IPS-18c (cell line): ENCODE data around the gene LSM12.
"Not testable (repeated sequence)": the region's sequence is repeated elsewhere in the genome, so short reads cannot be mapped to it uniquely, and the experiment has no call there.

Source experiments
- H3K4me3 ChIP-seq: 2 replicates; pipeline ENCODE4 v1.7.0; 2013; ENCODE audit warnings: low read depth, mild to moderate bottlenecking, low read length, moderate library complexity; ENCODE audit not compliant: insufficient read depth
- H3K9me3 ChIP-seq: one replicate; pipeline ENCODE4 v1.6.1; 2013; ENCODE audit warnings: mild to moderate bottlenecking, low read length, moderate library complexity; ENCODE audit not compliant: control insufficient read depth, insufficient read depth

LSM12 gene

DNA sequence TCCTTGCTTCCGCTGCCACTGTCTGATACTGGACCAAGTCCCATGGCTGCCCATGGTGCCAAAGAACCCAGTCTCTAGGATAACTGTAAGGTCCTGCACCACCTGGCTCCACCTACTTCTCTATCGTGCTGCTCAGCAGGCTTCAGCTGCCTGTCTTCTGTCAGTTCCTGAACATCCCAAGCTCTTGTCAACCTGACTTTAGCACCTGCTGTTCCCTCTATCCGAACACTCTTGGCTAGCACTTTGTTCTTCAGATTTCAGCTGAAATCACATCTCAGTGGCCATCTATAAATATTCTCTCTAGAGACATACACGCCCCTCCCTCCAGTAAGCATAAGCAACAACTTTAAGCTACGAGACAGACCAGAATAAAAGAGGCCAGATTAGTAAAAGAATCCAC is 36.7 kb downstream of the LSM12 start:
- Histone ChIP-seq H3K9me3 (no peaks in the 10 kb centered on the region), H3K4me3 (no peak overlapping the region)

DNA sequence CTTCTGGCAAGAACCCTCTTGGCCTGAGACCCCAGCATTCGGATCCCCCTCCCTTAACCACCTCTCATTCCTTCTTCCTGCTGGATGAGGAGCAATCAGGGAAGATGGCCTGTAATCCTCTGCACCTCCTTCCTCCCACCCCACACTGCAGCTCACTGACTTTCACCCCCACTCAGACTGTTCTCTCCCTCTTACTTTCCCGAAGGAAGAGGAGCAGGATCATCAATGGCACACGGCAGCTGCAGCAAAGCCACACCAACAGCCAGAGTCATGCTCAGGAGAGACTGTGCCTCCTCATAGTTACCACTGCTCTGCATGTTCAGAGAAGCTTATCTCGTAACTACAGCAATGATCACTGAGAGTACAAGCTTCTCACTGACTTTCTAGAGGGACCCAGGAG is 41.6 kb downstream of the LSM12 start:
- Histone ChIP-seq H3K9me3 (no peaks in the 10 kb centered on the region), H3K4me3 (no peak overlapping the region)

DNA sequence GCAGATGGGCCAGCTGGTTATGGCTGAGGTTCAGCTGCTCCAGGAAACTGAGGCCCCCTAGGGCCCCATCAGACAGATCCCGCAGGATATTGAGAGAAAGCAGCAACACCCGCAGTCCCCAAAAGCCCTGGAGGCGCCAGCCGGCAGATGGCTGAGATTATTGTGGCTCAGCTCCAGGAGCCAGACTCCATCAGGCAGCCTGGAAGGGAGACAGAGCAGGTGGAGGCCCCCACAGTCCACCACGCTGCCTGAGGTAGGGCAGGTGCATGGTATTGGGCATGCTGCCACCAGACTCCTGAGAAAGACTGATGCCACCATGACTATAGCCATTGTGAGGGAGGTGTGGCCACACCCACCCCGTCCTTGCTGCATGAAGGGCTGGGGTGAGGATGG is 42.2 kb downstream of the LSM12 start:
- Histone ChIP-seq H3K4me3 (no peak overlapping the region), H3K9me3 (no peaks in the 10 kb centered on the region)

DNA sequence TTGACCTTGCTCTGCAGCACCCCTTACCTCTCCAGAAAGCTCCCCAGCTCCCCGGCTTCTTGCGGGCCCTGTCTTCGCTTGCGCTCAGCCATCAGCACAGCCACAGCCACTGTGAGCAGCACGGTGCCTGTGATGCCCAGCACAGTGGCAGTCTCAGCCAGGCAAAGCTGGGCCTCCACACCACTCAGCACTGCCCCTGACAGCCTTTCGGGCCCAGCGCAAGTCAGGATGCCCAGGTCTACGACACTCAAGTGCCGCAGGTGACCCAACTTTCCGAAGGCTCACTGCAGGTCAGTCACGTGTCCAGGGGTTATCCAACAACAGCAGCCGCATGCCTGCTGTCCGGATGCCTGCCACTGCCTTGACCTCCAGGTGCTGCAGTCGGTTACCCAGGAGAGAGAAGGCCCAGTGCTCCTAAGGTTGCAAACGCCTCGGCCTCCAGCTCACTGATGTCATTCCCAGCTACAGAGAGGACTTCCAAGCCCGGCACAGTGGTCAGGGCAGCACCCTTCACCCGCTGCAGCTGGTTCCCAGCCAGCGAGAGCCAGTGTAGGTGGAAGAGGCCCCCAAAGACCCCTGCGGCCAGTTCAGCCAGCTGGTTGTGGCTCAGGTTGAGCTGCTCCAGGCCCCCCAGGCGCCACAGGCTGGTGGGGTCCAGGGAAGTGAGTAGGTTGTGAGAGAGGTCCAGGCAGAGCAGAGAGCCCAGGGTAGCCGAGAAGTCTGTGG is 42.8 kb downstream of the LSM12 start:
- H3K9me3 ChIP-seq = no peaks in the 10 kb centered on the region
- H3K4me3 ChIP-seq = no peak overlapping the region

DNA sequence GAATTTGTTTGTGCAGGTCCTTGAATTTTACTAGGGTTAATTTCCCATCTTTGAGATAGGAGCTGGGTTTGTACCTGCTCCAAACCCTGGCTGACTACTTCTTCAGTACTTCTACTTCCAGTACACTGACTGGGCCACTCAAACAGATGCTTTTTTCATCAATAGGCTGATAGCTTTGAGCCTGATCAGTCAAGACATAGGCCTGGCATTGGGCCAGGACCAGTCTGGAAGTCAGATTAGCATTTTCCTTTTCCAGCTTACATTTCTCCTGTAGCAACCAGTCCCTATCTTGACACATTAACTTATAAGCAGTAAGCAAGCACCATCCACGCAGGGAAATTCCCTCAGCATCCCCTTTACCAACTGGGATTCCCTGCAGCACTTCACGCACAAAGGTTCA is 44.2 kb downstream of the LSM12 start:
- Histone ChIP-seq H3K4me3 (no peak overlapping the region), H3K9me3 (no peaks in the 10 kb centered on the region)

DNA sequence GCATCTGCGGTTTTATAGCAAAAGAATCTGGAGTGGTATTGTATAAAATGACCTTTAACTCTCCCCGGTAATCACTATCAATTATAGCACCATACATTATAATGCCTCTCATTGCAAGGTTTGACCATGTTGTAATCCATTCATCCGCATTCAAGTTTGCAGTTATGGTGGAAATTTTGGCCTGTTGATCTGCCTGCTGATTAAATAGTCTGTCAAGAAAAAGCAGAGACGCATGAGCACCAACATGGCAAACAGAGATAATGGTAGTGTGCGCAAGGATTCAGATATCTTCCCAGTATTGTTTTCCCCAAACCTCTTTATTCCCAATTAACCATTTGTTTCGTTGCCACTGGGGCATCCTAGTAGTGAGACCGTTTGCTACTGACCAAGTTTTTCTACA is 45.2 kb downstream of the LSM12 start:
- H3K9me3 ChIP-seq, H3K4me3 ChIP-seq: not testable (repeated sequence)

DNA sequence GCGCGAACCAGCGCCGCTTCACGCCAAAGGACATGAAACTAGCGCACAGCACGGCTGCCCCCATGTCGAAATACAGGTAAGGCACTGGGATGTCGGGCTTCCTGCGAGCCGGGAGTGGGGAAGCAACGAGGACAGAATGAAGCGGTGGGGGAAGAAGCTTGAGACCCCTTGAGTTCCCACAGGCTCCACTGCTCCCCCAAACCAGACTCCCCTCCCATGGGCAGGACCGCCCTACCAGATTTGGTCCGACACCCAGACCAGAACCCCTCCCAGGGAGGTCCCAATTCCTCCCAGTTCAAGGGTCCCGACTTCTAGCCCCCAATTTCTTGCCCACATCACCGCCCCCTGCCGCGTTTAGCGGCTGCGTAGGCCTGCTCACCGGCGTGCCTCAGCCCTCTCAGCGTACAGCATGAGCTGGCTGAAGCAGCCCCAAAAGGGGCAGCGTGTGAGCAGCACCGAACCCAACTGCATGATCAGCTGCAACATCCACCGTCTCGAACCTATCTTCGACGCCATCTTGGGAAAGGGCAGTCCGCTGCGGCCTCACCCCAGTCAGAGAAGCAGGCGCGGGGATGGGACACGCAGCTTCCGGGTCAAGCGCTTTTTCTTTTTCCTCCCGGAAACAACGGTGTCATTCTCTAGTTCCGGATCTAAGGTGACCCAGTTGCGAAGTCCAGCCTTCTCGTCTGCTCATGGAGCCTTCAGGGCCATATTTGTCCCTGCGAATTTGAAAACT is 51.9 kb downstream of the LSM12 start, which contains the start of gene TMEM101:
Gene TMEM101, minus strand, starts transcription at position 527 of the 736 bp plus-strand sequence. Its CDS starts 11 bp downstream, at position 516.
- peak within 1 kb of the TSS; percentile 82 for H3K4me3 ChIP-seq
- no peaks in the 10 kb centered on the region for H3K9me3 ChIP-seq

DNA sequence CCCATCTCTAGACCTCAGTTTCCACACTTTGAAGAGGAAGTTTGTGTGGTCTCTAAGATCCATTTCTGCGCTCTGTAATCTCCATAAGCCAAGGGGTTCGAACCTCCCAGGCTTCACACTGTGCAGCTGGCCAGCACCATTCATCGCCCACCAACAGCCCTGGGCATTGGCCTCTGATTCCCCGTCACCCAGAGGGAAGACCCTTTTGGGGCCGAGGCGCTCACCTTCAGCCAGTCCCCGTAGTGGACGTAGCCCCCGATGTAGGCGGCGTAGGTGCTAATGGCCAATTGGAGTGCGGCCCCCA is 52.4 kb downstream of the LSM12 start:
- no peaks in the 10 kb centered on the region for H3K9me3 ChIP-seq
- H3K4me3 ChIP-seq = peak overlapping the region; percentile 82

DNA sequence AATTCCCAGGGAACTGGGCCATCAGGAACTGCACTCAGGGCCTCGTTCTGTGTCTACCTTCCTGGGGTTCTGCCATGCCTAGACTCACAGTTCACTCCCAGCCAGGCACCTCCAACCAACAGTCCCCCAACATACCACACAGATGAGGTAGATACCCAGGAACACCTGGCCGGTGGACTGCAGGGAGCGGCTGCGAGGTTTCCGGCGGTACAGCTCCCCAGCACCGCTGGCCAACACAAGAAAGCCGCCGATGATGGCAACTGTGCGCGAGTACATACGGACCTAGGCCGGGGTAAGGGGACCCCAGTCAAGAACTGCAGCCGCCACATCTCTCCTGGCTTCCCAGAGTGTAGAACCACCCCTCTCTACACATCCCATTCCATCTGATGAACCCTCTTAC is 53.6 kb downstream of the LSM12 start:
- H3K9me3 ChIP-seq = no peaks in the 10 kb centered on the region
- H3K4me3 ChIP-seq = no peak overlapping the region

DNA sequence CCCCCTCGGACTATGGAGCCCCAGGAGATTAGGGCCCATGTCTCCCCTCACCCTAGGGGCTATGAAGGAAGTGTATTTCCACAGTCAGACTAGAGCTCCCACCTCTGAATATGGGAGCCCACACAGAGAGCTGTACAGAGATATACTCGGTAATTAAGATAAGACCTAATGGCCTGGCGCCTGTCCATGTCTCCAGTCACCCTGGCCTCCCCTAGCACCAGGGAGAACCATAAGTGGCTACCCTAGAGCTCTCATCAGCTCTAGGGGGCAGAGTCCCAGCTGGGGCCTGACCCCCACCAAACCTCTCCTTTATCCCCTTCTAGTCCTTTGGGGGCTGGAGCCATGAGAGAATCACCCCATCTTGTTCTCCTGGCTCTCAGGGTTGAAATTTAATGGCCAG is 54.1 kb downstream of the LSM12 start:
- Histone ChIP-seq H3K9me3 (no peaks in the 10 kb centered on the region), H3K4me3 (no peak overlapping the region)

DNA sequence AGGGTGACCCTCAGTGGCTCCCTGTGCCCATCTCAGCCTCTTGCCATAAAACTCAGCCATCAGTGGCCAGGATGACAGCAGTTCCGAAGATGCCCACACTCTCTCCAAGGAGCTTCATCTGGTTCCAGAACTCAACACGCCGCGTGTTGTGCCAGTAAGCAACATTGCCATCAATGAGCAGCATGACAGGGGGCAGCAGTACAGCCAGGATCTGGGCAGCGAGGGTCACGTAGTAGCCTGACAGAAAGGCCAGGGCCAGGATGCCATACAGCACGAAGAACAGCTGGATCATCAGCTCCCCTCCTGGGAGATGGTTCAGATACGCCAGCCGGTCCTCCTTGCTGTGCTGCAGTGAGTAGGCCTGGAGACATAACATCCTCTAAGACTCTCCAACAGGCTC is 54.6 kb downstream of the LSM12 start:
- no peak overlapping the region for H3K4me3 ChIP-seq
- H3K9me3 ChIP-seq = no peaks in the 10 kb centered on the region

DNA sequence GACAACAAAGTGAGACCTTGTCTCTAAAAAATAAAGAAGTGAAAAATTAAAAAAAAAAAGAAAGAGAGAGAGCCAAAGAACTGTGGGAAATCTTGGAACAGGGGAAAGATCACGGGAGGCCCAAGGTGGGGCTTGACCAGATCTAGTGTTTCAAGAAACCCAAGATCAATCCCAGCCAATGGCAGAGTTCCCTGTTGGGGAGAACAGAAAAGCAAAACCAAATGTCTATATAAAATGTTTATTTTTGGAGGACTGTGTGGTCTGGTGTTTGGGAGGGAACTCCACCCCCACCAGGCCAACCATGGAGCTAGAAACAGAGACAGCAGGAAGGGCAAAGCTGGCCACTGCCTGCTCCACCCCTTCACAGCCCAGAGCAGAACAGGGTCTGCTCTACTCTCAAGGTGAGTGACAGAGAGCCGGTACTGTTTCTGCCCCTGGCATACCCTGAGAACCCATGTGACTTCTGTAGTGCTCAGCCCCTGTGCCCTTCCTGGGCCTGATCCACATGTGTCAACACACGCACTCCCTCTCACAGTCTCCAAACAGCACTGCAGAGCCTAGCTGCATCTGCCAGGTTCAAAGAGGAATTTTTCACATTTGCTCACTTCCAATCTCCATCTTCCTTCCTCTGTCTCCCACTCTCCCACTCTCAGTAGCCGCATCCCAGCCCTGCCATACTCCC is 55.4 kb downstream of the LSM12 start:
- H3K9me3 ChIP-seq = no peaks in the 10 kb centered on the region
- H3K4me3 ChIP-seq = no peak overlapping the region

DNA sequence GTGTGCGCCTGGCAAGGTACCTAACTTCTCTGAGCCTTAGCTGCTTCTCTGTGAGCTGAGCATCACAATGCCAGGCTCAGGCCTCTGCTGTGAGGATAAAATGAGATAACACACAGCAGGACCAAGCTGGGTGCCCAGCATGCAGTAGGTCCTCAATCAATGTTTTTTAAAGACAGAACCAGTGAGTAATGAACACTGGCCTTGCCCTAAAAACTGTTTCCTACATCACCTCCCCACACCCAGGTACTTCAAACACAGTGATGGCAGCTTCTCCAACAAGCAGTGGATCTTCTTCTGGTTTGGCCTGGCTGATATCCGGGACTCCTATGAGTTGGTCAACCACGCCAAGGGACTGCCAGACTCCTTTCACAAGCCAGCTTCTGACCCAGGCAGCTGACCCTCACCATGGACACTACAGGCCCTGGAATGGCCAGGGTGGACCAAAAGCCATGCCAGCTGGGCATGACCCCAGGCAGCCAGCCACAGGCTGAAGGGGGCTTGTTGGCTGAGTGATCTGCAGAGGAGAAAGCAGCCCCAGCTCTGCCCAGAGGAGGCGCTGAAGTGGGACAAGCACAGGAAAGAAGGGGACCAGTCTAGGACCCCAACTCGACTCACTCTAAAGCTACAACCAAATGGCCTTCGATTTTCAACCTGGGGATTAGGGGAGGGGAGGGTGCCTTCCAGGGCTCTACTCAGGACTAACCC is 58.1 kb downstream of the LSM12 start:
- Histone ChIP-seq H3K9me3 (no peaks in the 10 kb centered on the region), H3K4me3 (no peak overlapping the region)

DNA sequence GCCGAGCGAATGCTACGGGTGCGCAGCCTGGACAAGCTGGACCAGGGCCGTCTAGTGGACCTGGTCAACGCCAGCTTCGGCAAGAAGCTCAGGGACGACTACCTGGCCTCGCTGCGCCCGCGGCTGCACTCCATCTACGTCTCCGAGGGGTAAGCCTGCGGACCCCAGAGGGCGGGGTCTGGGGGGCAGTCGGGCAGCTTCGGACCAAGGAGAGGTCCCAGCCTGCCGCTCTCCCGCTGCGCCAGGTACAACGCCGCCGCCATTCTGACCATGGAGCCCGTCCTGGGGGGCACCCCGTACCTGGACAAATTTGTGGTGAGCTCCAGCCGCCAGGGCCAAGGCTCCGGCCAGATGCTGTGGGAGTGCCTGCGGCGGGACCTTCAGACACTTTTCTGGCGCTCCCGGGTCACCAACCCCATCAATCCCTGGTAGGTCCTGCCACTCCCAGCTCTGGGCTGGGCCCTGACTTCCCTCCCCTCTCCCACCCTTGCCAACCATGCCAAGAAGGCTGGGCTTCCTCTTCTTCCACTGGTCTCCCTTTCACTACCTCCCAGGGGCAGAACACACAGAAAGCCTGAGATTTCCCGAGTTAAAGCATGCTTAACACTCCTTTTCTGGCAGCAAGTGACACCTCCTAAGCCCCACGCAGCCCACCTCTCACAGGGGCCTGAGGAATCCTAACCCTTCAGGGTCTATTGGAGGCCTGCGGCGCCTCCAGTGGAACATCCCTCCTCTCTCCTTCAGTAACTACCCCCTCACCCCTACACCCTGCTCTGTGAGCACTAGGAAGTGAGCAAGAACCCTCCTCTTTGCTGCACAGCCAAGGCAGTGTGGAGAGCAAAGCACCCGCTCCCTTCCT is 58.9 kb downstream of the LSM12 start:
- Histone ChIP-seq H3K9me3 (no peaks in the 10 kb centered on the region), H3K4me3 (peak overlapping the region; percentile 49)

DNA sequence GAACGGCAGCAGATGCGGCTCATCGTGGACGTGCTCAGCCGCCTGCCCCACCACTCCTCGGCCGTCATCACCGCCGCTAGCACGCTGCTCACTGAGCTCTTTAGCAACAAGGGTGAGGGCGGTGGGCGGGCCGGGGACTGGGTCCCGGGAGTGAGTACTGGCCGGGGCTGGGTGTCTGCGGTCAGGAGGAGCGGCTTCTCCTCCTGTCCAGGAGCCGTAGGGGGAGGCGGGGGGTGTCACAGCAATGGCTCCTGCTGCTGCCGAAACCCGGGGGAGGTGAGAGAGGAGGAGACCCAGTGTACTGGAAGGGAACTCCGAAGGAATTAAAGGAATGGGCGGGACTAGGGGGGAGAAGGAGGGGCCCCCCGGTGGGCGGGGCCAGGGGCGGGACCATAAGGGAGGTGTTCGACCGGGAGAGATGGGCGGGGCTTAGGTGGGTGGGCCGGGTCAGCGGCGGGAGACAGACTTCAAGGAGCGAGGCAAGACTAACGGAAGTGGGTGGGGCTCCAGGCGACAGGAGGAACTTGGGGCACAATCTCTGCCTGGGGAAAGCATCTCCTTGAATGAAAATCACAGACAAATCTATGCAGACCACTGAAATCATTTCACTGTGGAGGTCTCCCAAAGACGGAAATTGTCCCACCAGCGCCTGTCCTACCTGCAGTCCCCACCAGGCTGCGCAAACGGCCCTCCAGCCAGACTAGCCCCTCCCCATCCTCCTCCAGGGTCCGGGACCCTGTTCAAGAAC is 59.7 kb downstream of the LSM12 start:
- Histone ChIP-seq H3K9me3 (no peaks in the 10 kb centered on the region), H3K4me3 (peak overlapping the region; percentile 49)

DNA sequence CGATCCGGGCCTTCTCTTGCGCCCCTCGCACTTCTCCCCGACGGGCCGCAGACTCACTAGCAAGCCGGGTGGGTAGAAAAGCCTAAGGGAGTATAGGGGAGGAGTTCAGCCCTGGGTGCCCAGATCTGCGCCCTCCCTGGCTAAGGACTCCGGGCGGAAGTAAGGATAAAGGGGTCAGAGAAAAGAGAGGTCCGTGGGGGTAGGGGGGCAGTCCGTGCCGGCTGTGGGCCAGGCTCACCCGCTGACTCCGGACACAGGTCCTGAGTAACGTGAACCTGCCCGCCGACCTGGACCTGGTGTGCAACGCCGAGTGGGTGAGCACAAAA is 60.2 kb downstream of the LSM12 start:
- no peaks in the 10 kb centered on the region for H3K9me3 ChIP-seq
- peak overlapping the region; percentile 49 for H3K4me3 ChIP-seq
